Esophagus muscularis mucosa (tissue), 3 donors: ENCODE data around the gene CCDC89.

Experiments used
- POLR2A ChIP-seq: fragments of 450-650 bp; IDR thresholded peaks from one replicate; pipeline ENCODE4 v1.6.1; 2017; ENCODE audit warnings: antibody characterized with exemption, moderate library complexity, mild to moderate bottlenecking, low read depth
- POLR2AphosphoS5 ChIP-seq, 2 donors: sonication (generic); formaldehyde crosslinking; IDR thresholded peaks; one replicate each; pipeline ENCODE4 v1.6.1; 2017; ENCODE audit warnings: antibody characterized with exemption in 2 of 2
- TF ChIP-seq, protein P1 (sequence below), 3 experiments: fragments of 200-600 bp in 2 of 3; fragments of 450-650 bp in 1 of 3; sonication (generic) in 2 of 3; IDR thresholded peaks; one replicate each; pipeline ENCODE4 v1.5.1; 2017 to 2019; ENCODE audit warnings: antibody characterized with exemption in 3 of 3, mild to moderate bottlenecking in 2 of 3, moderate library complexity in 1 of 3

GRCh38 chr11:85658180-85658579 lies 27.8 kb downstream of the CCDC89 start:
- TF ChIP-seq, protein P1, sequence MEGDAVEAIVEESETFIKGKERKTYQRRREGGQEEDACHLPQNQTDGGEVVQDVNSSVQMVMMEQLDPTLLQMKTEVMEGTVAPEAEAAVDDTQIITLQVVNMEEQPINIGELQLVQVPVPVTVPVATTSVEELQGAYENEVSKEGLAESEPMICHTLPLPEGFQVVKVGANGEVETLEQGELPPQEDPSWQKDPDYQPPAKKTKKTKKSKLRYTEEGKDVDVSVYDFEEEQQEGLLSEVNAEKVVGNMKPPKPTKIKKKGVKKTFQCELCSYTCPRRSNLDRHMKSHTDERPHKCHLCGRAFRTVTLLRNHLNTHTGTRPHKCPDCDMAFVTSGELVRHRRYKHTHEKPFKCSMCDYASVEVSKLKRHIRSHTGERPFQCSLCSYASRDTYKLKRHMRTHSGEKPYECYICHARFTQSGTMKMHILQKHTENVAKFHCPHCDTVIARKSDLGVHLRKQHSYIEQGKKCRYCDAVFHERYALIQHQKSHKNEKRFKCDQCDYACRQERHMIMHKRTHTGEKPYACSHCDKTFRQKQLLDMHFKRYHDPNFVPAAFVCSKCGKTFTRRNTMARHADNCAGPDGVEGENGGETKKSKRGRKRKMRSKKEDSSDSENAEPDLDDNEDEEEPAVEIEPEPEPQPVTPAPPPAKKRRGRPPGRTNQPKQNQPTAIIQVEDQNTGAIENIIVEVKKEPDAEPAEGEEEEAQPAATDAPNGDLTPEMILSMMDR (IDR thresholded peaks at IDR 0.05), result no peak
- TF ChIP-seq POLR2AphosphoS5 (IDR thresholded peaks at IDR 0.05), result no peak
- TF ChIP-seq POLR2A, result no peak
